ENCODE data around the gene ATP6V1G3. TPM values are rescaled to one million over a fixed set of nuclear protein-coding genes. Genes with fewer than 3 reads are reported as not detected.

ATP6V1G3 gene
- total and polyA plus RNA-seq, 9 of the 15 experiments (the other 6 are each of a cell fraction or from before 2014, with no cell fraction given): 0.32 TPM; not detected in 8

DNA sequence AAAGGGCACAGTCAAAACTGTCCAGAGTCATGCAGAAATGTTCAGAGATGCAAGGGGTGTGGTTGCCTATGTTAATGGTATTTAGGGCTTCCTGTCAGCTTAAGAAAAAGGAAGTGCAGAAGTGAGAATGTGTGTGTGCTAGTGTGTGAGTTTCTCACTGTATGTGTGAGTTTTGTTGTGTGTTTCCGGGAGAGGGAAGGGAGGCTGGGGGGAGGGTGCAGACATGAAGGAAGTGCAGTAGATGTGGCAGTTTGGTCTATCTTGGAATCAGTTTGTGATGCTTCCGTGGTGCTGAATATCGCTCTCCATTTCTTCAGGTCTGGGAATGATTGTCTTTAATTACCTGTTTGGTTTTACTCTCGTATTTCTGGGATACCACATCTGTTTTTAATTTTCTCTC, 16.5 kb upstream of the ATP6V1G3 start (continued):
- TF ChIP-seq, protein P1, sequence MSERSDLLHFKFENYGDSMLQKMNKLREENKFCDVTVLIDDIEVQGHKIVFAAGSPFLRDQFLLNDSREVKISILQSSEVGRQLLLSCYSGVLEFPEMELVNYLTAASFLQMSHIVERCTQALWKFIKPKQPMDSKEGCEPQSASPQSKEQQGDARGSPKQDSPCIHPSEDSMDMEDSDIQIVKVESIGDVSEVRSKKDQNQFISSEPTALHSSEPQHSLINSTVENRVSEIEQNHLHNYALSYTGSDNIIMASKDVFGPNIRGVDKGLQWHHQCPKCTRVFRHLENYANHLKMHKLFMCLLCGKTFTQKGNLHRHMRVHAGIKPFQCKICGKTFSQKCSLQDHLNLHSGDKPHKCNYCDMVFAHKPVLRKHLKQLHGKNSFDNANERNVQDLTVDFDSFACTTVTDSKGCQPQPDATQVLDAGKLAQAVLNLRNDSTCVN (CRISPR knock-in tag; IDR thresholded peaks at IDR 0.05): 0 out of 2 replicates have a peak, but pooled peaks have one; percentile 83
- TF ChIP-seq, protein P2, sequence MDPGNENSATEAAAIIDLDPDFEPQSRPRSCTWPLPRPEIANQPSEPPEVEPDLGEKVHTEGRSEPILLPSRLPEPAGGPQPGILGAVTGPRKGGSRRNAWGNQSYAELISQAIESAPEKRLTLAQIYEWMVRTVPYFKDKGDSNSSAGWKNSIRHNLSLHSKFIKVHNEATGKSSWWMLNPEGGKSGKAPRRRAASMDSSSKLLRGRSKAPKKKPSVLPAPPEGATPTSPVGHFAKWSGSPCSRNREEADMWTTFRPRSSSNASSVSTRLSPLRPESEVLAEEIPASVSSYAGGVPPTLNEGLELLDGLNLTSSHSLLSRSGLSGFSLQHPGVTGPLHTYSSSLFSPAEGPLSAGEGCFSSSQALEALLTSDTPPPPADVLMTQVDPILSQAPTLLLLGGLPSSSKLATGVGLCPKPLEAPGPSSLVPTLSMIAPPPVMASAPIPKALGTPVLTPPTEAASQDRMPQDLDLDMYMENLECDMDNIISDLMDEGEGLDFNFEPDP (CRISPR knock-in tag; IDR thresholded peaks at IDR 0.05): no peak
- TF ChIP-seq HDAC6 (IDR thresholded peaks at IDR 0.05; ENCODE audit: low read depth, low read length) (no peak), STAG1 (CRISPR knock-in tag; IDR thresholded peaks at IDR 0.05; ENCODE audit: borderline replicate concordance) (no peak), MIER1 (IDR thresholded peaks at IDR 0.05; ENCODE audit: low read depth) (0 out of 2 replicates have a peak, but pooled peaks have one; percentile 33), ZNF41 (CRISPR knock-in tag; conservative IDR thresholded peaks at IDR 0.05) (no peak), MCM5 (IDR thresholded peaks at IDR 0.05; ENCODE audit: low read depth) (no peak), CHD1 (IDR thresholded peaks at IDR 0.05; ENCODE audit: low read length) (no peak), MTA3 (IDR thresholded peaks at IDR 0.05; ENCODE audit: borderline replicate concordance) (no peak), EP400 (IDR thresholded peaks at IDR 0.05) (peak; percentile 54; the same call in 1 of the 2 replicates), HMGN3 (IDR thresholded peaks at IDR 0.05; ENCODE audit: borderline replicate concordance, extremely low read depth, insufficient read length, low read depth, low read length) (no peak), CBFA2T2 (conservative IDR thresholded peaks at IDR 0.05) (no peak), EHMT2 (IDR thresholded peaks at IDR 0.05) (peak; percentile 76; the same call in 1 of the 2 replicates), ZNF23 (CRISPR knock-in tag; IDR thresholded peaks at IDR 0.05) (no peak), MCM2 (IDR thresholded peaks at IDR 0.05; ENCODE audit: low read depth) (no peak), WHSC1 (IDR thresholded peaks at IDR 0.05; ENCODE audit: low read length) (no peak), ARID2 (IDR thresholded peaks at IDR 0.05) (no peak)
- TF ChIP-seq, protein P3, sequence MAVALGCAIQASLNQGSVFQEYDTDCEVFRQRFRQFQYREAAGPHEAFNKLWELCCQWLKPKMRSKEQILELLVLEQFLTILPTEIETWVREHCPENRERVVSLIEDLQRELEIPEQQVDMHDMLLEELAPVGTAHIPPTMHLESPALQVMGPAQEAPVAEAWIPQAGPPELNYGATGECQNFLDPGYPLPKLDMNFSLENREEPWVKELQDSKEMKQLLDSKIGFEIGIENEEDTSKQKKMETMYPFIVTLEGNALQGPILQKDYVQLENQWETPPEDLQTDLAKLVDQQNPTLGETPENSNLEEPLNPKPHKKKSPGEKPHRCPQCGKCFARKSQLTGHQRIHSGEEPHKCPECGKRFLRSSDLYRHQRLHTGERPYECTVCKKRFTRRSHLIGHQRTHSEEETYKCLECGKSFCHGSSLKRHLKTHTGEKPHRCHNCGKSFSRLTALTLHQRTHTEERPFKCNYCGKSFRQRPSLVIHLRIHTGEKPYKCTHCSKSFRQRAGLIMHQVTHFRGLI (CRISPR knock-in tag; IDR thresholded peaks at IDR 0.05): no peak
- TF ChIP-seq, protein P4, sequence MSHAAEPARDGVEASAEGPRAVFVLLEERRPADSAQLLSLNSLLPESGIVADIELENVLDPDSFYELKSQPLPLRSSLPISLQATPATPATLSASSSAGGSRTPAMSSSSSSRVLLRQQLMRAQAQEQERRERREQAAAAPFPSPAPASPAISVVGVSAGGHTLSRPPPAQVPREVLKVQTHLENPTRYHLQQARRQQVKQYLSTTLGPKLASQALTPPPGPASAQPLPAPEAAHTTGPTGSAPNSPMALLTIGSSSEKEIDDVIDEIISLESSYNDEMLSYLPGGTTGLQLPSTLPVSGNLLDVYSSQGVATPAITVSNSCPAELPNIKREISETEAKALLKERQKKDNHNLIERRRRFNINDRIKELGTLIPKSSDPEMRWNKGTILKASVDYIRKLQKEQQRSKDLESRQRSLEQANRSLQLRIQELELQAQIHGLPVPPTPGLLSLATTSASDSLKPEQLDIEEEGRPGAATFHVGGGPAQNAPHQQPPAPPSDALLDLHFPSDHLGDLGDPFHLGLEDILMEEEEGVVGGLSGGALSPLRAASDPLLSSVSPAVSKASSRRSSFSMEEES (CRISPR knock-in tag; IDR thresholded peaks at IDR 0.05): no peak
- TF ChIP-seq, protein P5, sequence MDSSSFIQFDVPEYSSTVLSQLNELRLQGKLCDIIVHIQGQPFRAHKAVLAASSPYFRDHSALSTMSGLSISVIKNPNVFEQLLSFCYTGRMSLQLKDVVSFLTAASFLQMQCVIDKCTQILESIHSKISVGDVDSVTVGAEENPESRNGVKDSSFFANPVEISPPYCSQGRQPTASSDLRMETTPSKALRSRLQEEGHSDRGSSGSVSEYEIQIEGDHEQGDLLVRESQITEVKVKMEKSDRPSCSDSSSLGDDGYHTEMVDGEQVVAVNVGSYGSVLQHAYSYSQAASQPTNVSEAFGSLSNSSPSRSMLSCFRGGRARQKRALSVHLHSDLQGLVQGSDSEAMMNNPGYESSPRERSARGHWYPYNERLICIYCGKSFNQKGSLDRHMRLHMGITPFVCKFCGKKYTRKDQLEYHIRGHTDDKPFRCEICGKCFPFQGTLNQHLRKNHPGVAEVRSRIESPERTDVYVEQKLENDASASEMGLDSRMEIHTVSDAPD (CRISPR knock-in tag; IDR thresholded peaks at IDR 0.05): no peak
- TF ChIP-seq, protein P6, sequence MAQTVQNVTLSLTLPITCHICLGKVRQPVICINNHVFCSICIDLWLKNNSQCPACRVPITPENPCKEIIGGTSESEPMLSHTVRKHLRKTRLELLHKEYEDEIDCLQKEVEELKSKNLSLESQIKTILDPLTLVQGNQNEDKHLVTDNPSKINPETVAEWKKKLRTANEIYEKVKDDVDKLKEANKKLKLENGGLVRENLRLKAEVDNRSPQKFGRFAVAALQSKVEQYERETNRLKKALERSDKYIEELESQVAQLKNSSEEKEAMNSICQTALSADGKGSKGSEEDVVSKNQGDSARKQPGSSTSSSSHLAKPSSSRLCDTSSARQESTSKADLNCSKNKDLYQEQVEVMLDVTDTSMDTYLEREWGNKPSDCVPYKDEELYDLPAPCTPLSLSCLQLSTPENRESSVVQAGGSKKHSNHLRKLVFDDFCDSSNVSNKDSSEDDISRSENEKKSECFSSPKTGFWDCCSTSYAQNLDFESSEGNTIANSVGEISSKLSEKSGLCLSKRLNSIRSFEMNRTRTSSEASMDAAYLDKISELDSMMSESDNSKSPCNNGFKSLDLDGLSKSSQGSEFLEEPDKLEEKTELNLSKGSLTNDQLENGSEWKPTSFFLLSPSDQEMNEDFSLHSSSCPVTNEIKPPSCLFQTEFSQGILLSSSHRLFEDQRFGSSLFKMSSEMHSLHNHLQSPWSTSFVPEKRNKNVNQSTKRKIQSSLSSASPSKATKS (CRISPR knock-in tag; IDR thresholded peaks at IDR 0.05): no peak

All from K562 (cell line).